Measurements from ENCODE around the gene ACSS1. TPM values are rescaled to one million over a fixed set of nuclear protein-coding genes. Genes with fewer than 3 reads are reported as not detected.

The ACSS1 gene
- total and polyA plus RNA-seq, 2 experiments from 2014 or later: 1.3 to 4.1 TPM

- Histone ChIP-seq H4K20me1 (replicated peaks; ENCODE audit: insufficient read depth) (no peaks in the 10 kb centered on the region), H3K4me1 (ENCODE audit: insufficient read depth) (no peaks in the 10 kb centered on the region), H3K36me3 (ENCODE audit: insufficient read depth) (0 out of 2 replicates have a peak, but pooled peaks cover 13% of the 10 kb centered on the region), H3K4me2 (no peak overlapping the region), H3K79me2 (replicated peaks; ENCODE audit: insufficient read depth) (no peaks in the 10 kb centered on the region; the same call in 1 of the 2 replicates), H3F3A (replicated peaks; ENCODE audit: low read depth) (no peaks in the 10 kb centered on the region), H3K9me2 (ENCODE audit: insufficient read depth) (no peaks in the 10 kb centered on the region), H3K4me3 (no peak overlapping the region), H3K27ac (ENCODE audit: low read depth) (no peak overlapping the region), H3K27me3 (ENCODE audit: insufficient read depth) (no peaks in the 10 kb centered on the region), H2AFZ (no peak overlapping the region)
- no peak for DNase-seq (ENCODE audit: low spot score)
- no peak for TF ChIP-seq ZNF331 (CRISPR knock-in tag; IDR thresholded peaks at IDR 0.05; ENCODE audit: low read depth)
- no peak for TF ChIP-seq EZH2phosphoT487 (IDR thresholded peaks at IDR 0.05; ENCODE audit: unreplicated experiment)
- TF ChIP-seq POLR2AphosphoS5 (IDR thresholded peaks at IDR 0.05; ENCODE audit: low read depth): no peak
- TF ChIP-seq REST (IDR thresholded peaks at IDR 0.05; ENCODE audit: unreplicated experiment): no peak
- no peak for TF ChIP-seq ZNF462 (CRISPR knock-in tag; IDR thresholded peaks at IDR 0.05)
- no peak for TF ChIP-seq JUNB (IDR thresholded peaks at IDR 0.05; ENCODE audit: unreplicated experiment)
- no peak for TF ChIP-seq CTCF (conservative IDR thresholded peaks at IDR 0.05; ENCODE audit: low read depth in 2 of 2)
- no peak for TF ChIP-seq ZNF114 (CRISPR knock-in tag; IDR thresholded peaks at IDR 0.05)
- TF ChIP-seq EZH2 (IDR thresholded peaks at IDR 0.05; ENCODE audit: low read depth, unreplicated experiment): no peak
- TF ChIP-seq ETS1 (IDR thresholded peaks at IDR 0.05): no peak
- TF ChIP-seq CREB1 (CRISPR knock-in tag; IDR thresholded peaks at IDR 0.05; ENCODE audit: low read depth): no peak
- TF ChIP-seq NANOG (IDR thresholded peaks at IDR 0.05; ENCODE audit: borderline replicate concordance): no peak
- TF ChIP-seq STAT1 (IDR thresholded peaks at IDR 0.05; ENCODE audit: unreplicated experiment): no peak
- ATAC-seq: no peak
- Mint-ChIP-seq H3K9me3 (no peaks in the 10 kb centered on the region), H3K27ac (no peak overlapping the region), H3K4me3 (no peak overlapping the region), H3K36me3 (ENCODE audit: low read depth) (peaks cover 64% of the 10 kb centered on the region), H3K27me3 (ENCODE audit: insufficient read depth, low read depth, poor library complexity) (peaks cover 2% of the 10 kb centered on the region), H3K4me1 (no peaks in the 10 kb centered on the region)
Observed at GRCh38 chr20:24969186-24970029, 88.5 kb downstream of the ACSS1 start.
